Osteoblast (primary cell): ENCODE results near the gene GSS. TPM values are rescaled to one million over a fixed set of nuclear protein-coding genes. Genes with fewer than 3 reads are reported as not detected.

Source experiments
- DNase-seq: peaks from one replicate; pipeline ENCODE4 v3.0.0; 2011; ENCODE audit warnings: low spot score, mixed read lengths; ENCODE audit not compliant: insufficient read length; ENCODE audit errors: missing footprints
- H2AFZ ChIP-seq: 2 replicates; pipeline ENCODE4 v1.6.0; 2011; ENCODE audit warnings: mild to moderate bottlenecking, low read length
- H3K27ac ChIP-seq: 2 replicates; pipeline ENCODE4 v1.5.1; 2011; ENCODE audit warnings: mild to moderate bottlenecking, low read depth, low read length, moderate library complexity
- H3K27me3 ChIP-seq: 2 replicates; pipeline ENCODE4 v1.6.0; 2012; ENCODE audit warnings: mild to moderate bottlenecking, control low read depth, inconsistent platforms, low read length, moderate library complexity; ENCODE audit not compliant: insufficient read depth
- H3K36me3 ChIP-seq: 2 replicates; pipeline ENCODE4 v1.5.1; 2011; ENCODE audit warnings: mild to moderate bottlenecking, low read length, control low read depth, moderate library complexity; ENCODE audit not compliant: insufficient read depth
- H3K4me1 ChIP-seq: 2 replicates; pipeline ENCODE4 v1.5.1; 2011; ENCODE audit warnings: mild to moderate bottlenecking, low read length, control low read depth, moderate library complexity; ENCODE audit not compliant: insufficient read depth
- H3K4me2 ChIP-seq: 2 replicates; pipeline ENCODE4 v1.6.0; 2011; ENCODE audit warnings: mild to moderate bottlenecking, low read length; ENCODE audit not compliant: insufficient read depth
- H3K4me3 ChIP-seq: fragments of 200-600 bp; sonication (generic); 3 replicates; pipeline ENCODE4 v1.5.1; 2012; ENCODE audit warnings: mild to moderate bottlenecking, low read length, inconsistent platforms; ENCODE audit not compliant: insufficient read depth
- H3K79me2 ChIP-seq: 2 replicates; pipeline ENCODE4 v1.6.0; 2012; ENCODE audit warnings: mild to moderate bottlenecking, low read length, control low read depth, inconsistent platforms; ENCODE audit not compliant: insufficient read depth
- H3K9me3 ChIP-seq: 2 replicates; pipeline ENCODE4 v1.5.1; 2011; ENCODE audit warnings: low read depth, low read length, control low read depth
- H4K20me1 ChIP-seq: 2 replicates; pipeline ENCODE4 v1.6.0; 2012; ENCODE audit warnings: mild to moderate bottlenecking, low read length, control low read depth; ENCODE audit not compliant: insufficient read depth
- CTCF ChIP-seq: IDR thresholded peaks from 2 replicates; pipeline ENCODE4 v1.5.1; 2011; ENCODE audit warnings: mild to moderate bottlenecking, low read depth, low read length, moderate library complexity; ENCODE audit errors: extremely low read depth
- total RNA-seq: library from RNA; depleted of rRNA; stranded (reverse); fragments of >200 nt; gene quantifications from 2 replicates; pipeline ENCODE4 v1.2.3, GENCODE V29; 2012

Gene GSS
- total RNA-seq, 1 donor = 54.6 TPM

GRCh38 chr20:34920055-34920454 is 35.6 kb downstream of the GSS start:
- peaks cover 27% of the 10 kb centered on the region for H3K4me1 ChIP-seq
- H3K4me2 ChIP-seq = no peak overlapping the region
- no peak overlapping the region for H3K27ac ChIP-seq
- TF ChIP-seq CTCF = no peak
- H3K36me3 ChIP-seq = peaks cover 15% of the 10 kb centered on the region
- no peaks in the 10 kb centered on the region for H3K79me2 ChIP-seq
- H3K9me3 ChIP-seq = no peaks in the 10 kb centered on the region
- no peaks in the 10 kb centered on the region for H3K27me3 ChIP-seq
- H4K20me1 ChIP-seq = peaks cover 6% of the 10 kb centered on the region
- no peak overlapping the region for H3K4me3 ChIP-seq
- H2AFZ ChIP-seq = no peak overlapping the region
- DNase-seq = no peak

- Histone ChIP-seq H3K4me3 (no peak overlapping the region), H3K4me2 (no peak overlapping the region), H3K27me3 (no peaks in the 10 kb centered on the region), H3K9me3 (no peaks in the 10 kb centered on the region), H3K79me2 (no peaks in the 10 kb centered on the region), H4K20me1 (peaks cover 4% of the 10 kb centered on the region), H3K4me1 (peaks cover 14% of the 10 kb centered on the region), H2AFZ (no peak overlapping the region), H3K36me3 (no peaks in the 10 kb centered on the region), H3K27ac (no peak overlapping the region)
- DNase-seq = no peak
- no peak for TF ChIP-seq CTCF
Observed at GRCh38 chr20:34916774-34917354, 38.7 kb downstream of the GSS start.

- no peaks in the 10 kb centered on the region for H3K27me3 ChIP-seq
- no peaks in the 10 kb centered on the region for H3K36me3 ChIP-seq
- no peak overlapping the region for H3K4me3 ChIP-seq
- H3K4me1 ChIP-seq = peaks cover 7% of the 10 kb centered on the region
- no peaks in the 10 kb centered on the region for H3K9me3 ChIP-seq
- no peaks in the 10 kb centered on the region for H3K79me2 ChIP-seq
- H2AFZ ChIP-seq = no peak overlapping the region
- no peaks in the 10 kb centered on the region for H4K20me1 ChIP-seq
- no peak overlapping the region for H3K4me2 ChIP-seq
- no peak for DNase-seq
- no peak for TF ChIP-seq CTCF
- H3K27ac ChIP-seq = no peak overlapping the region
Observed at GRCh38 chr20:34915749-34916455, 39.7 kb downstream of the GSS start.

GRCh38 chr20:34915131-34915530 is 40.5 kb downstream of the GSS start:
- H3K36me3 ChIP-seq = no peaks in the 10 kb centered on the region
- no peak overlapping the region for H3K4me2 ChIP-seq
- no peaks in the 10 kb centered on the region for H3K79me2 ChIP-seq
- no peaks in the 10 kb centered on the region for H3K9me3 ChIP-seq
- H3K4me1 ChIP-seq = peaks cover 5% of the 10 kb centered on the region
- H2AFZ ChIP-seq = no peak overlapping the region
- no peak overlapping the region for H3K4me3 ChIP-seq
- DNase-seq = no peak
- TF ChIP-seq CTCF = no peak
- no peaks in the 10 kb centered on the region for H4K20me1 ChIP-seq
- H3K27me3 ChIP-seq = no peaks in the 10 kb centered on the region
- no peak overlapping the region for H3K27ac ChIP-seq
